ENCODE results near the gene AGPAT4.
A peak's percentile ranks its signal among the peaks of the same experiment; 100 is the strongest.
"Not testable (repeated sequence)": the region's sequence is repeated elsewhere in the genome, so short reads cannot be mapped to it uniquely, and the experiment has no call there.

The AGPAT4 gene

GRCh38 chr6:161134550-161135298 lies 139.1 kb downstream of the AGPAT4 start:
- no peak overlapping the region for H3K4me3 ChIP-seq
- H3K27ac ChIP-seq = no peak overlapping the region

- no peak overlapping the region for H3K4me3 ChIP-seq
- no peak overlapping the region for H3K27ac ChIP-seq
Observed at GRCh38 chr6:161133963-161134362, 139.9 kb downstream of the AGPAT4 start.

GRCh38 chr6:161132384-161132783 lies 141.5 kb downstream of the AGPAT4 start:
- no peak overlapping the region for H3K27ac ChIP-seq
- H3K4me3 ChIP-seq = no peak overlapping the region

- H3K27ac ChIP-seq = no peak overlapping the region
Observed at GRCh38 chr6:161130967-161131766, 142.7 kb downstream of the AGPAT4 start.

GRCh38 chr6:161130541-161130940 lies 143.3 kb downstream of the AGPAT4 start:
- H3K4me3 ChIP-seq = no peak overlapping the region
- no peak overlapping the region for H3K27ac ChIP-seq

More at GRCh38 chr6:161130967-161131766, 142.7 kb downstream of the AGPAT4 start:
- H3K4me3 ChIP-seq = no peak overlapping the region

- Histone ChIP-seq H3K4me3 (no peak overlapping the region), H3K27ac (no peak overlapping the region)
Observed at GRCh38 chr6:161128680-161129196, 145.1 kb downstream of the AGPAT4 start.

GRCh38 chr6:161128230-161128629 lies 145.6 kb downstream of the AGPAT4 start:
- no peak overlapping the region for H3K27ac ChIP-seq
- H3K4me3 ChIP-seq = no peak overlapping the region

GRCh38 chr6:161127071-161127740 lies 146.7 kb downstream of the AGPAT4 start:
- Histone ChIP-seq H3K27ac (no peak overlapping the region), H3K4me3 (no peak overlapping the region)

GRCh38 chr6:161125591-161125990 lies 148.3 kb downstream of the AGPAT4 start:
- Histone ChIP-seq H3K27ac (no peak overlapping the region), H3K4me3 (no peak overlapping the region)

GRCh38 chr6:161123319-161123718 lies 150.5 kb downstream of the AGPAT4 start:
- H3K27ac ChIP-seq, H3K4me3 ChIP-seq: not testable (repeated sequence)

- no peak overlapping the region for H3K4me3 ChIP-seq
- H3K27ac ChIP-seq = no peak overlapping the region
Observed at GRCh38 chr6:161117942-161118341, 155.9 kb downstream of the AGPAT4 start.

GRCh38 chr6:161117308-161117707 lies 156.6 kb downstream of the AGPAT4 start:
- H3K4me3 ChIP-seq = no peak overlapping the region
- no peak overlapping the region for H3K27ac ChIP-seq

GRCh38 chr6:161116554-161116953 lies 157.3 kb downstream of the AGPAT4 start:
- H3K27ac ChIP-seq = no peak overlapping the region
- no peak overlapping the region for H3K4me3 ChIP-seq

- H3K27ac ChIP-seq = no peak overlapping the region
- H3K4me3 ChIP-seq = no peak overlapping the region
Observed at GRCh38 chr6:161115468-161115867, 158.4 kb downstream of the AGPAT4 start.

- Histone ChIP-seq H3K4me3 (no peak overlapping the region), H3K27ac (peak overlapping the region in 1 of 21 experiments; percentile 44)
Observed at GRCh38 chr6:161111261-161111660, 162.6 kb downstream of the AGPAT4 start.

GRCh38 chr6:161110028-161110779 lies 163.7 kb downstream of the AGPAT4 start:
- H3K27ac ChIP-seq = no peak overlapping the region
- H3K4me3 ChIP-seq = no peak overlapping the region

GRCh38 chr6:161109366-161109765 lies 164.5 kb downstream of the AGPAT4 start:
- Histone ChIP-seq H3K4me3 (no peak overlapping the region), H3K27ac (no peak overlapping the region)

GRCh38 chr6:161108916-161109315 lies 164.9 kb downstream of the AGPAT4 start:
- H3K27ac ChIP-seq = no peak overlapping the region
- no peak overlapping the region for H3K4me3 ChIP-seq

Data from skin epidermis (tissue), 12 donors.